Body of pancreas (tissue), 4 donors: ENCODE measurements around the gene NOLC1. TPM values are rescaled to one million over a fixed set of nuclear protein-coding genes. Genes with fewer than 3 reads are reported as not detected.

Experiments
- ATAC-seq: fragments of 150-250 bp; one replicate; pipeline ENCODE4 v1.9.1; 2016
- DNase-seq, 4 donors: peaks; one replicate each; pipeline ENCODE4 v3.0.0-alpha.2; 2019
- H3K27ac ChIP-seq, 4 donors: fragments of 200-600 bp; sonication (generic); 1 replicate in 3 of 4; 2 replicates in 1 of 4; pipeline versions ENCODE4 v1.5.1 to v1.6.1; 2016 to 2019; ENCODE audit warnings: mild to moderate bottlenecking in 1 of 4, mixed read lengths in 1 of 4, moderate library complexity in 1 of 4
- H3K27me3 ChIP-seq, 2 donors: fragments of 200-600 bp; sonication (generic); one replicate each; pipeline ENCODE4 v1.6.0; 2016; ENCODE audit warnings: mild to moderate bottlenecking in 1 of 2
- H3K36me3 ChIP-seq, 2 donors: fragments of 200-600 bp; sonication (generic); replicated peaks in 1 of 2; 2 replicates each; pipeline ENCODE4 v1.5.1; 2016; ENCODE audit warnings: low read depth in 2 of 2; ENCODE audit not compliant: insufficient read depth in 1 of 2
- H3K4me1 ChIP-seq: fragments of 200-600 bp; sonication (generic); one replicate; pipeline ENCODE4 v1.6.0; 2016
- H3K4me3 ChIP-seq, 2 donors: fragments of 200-600 bp; sonication (generic); 1 replicate in 1 of 2; 2 replicates in 1 of 2; pipeline ENCODE4 v1.5.1; 2016 to 2019
- H3K9me3 ChIP-seq, 3 donors: fragments of 200-600 bp; sonication (generic); 1 replicate in 2 of 3; 2 replicates in 1 of 3; pipeline ENCODE4 v1.5.1; 2016
- POLR2A ChIP-seq, 3 donors: fragments of 450-650 bp; IDR thresholded peaks; one replicate each; pipeline ENCODE4 v1.6.1; 2016; ENCODE audit warnings: antibody characterized with exemption in 3 of 3, mild to moderate bottlenecking in 2 of 3
- WGBS, 2 donors: methylation state at CpG; one replicate each; pipeline ENCODE4 v1.1.5; 2017; 5-methylcytosine and 5-hydroxymethylcytosine counted together
- intact Hi-C: fragments of 100-400 bp; cut with DNase I; formaldehyde crosslinking; loops from one replicate; pipeline ENCODE4 v1.15.1; 2023
- total RNA-seq, 2 donors: library from RNA; depleted of rRNA; stranded (reverse); fragments of >200 nt; gene quantifications; one replicate each; pipeline ENCODE4 v1.1.0, GENCODE V29; 2016
- TF ChIP-seq, protein P1 (sequence below), 7 experiments: fragments of 450-650 bp in 4 of 7; fragments of 200-600 bp in 3 of 7; sonication (generic) in 3 of 7; IDR thresholded peaks; one replicate each; pipeline ENCODE4 v1.5.1; 2016 to 2019; ENCODE audit warnings: antibody characterized with exemption in 7 of 7

The NOLC1 gene
- total RNA-seq, 2 donors from 2014 or later: 26.0 to 33.7 TPM

- intact Hi-C loops: no loop called here
- DNase-seq (peak in 3 of 4 donors; percentile 34 to 38 (median 35)), ATAC-seq (no peak)
- H3K27me3 ChIP-seq: no peaks in the 10 kb centered on the region
- TF ChIP-seq, protein P1, sequence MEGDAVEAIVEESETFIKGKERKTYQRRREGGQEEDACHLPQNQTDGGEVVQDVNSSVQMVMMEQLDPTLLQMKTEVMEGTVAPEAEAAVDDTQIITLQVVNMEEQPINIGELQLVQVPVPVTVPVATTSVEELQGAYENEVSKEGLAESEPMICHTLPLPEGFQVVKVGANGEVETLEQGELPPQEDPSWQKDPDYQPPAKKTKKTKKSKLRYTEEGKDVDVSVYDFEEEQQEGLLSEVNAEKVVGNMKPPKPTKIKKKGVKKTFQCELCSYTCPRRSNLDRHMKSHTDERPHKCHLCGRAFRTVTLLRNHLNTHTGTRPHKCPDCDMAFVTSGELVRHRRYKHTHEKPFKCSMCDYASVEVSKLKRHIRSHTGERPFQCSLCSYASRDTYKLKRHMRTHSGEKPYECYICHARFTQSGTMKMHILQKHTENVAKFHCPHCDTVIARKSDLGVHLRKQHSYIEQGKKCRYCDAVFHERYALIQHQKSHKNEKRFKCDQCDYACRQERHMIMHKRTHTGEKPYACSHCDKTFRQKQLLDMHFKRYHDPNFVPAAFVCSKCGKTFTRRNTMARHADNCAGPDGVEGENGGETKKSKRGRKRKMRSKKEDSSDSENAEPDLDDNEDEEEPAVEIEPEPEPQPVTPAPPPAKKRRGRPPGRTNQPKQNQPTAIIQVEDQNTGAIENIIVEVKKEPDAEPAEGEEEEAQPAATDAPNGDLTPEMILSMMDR (IDR thresholded peaks at IDR 0.05): no peak
- no peak for TF ChIP-seq POLR2A (IDR thresholded peaks at IDR 0.05)
- 5 to 7% methylated on average over 2 to 6 of the region's 6 CpGs for WGBS, 2 donors
- peaks cover 61% of the 10 kb centered on the region for H3K4me1 ChIP-seq
- H3K4me3 ChIP-seq: peak overlapping the region in 1 of 2 donors; percentile 67
- no peaks in the 10 kb centered on the region for H3K36me3 ChIP-seq
- no peaks in the 10 kb centered on the region for H3K9me3 ChIP-seq
- peak overlapping the region; percentile 92 to 94 (median 93) for H3K27ac ChIP-seq
These were observed 33.3 kb upstream of the NOLC1 start for GRCh38 chr10:102118867-102119266.

DNA sequence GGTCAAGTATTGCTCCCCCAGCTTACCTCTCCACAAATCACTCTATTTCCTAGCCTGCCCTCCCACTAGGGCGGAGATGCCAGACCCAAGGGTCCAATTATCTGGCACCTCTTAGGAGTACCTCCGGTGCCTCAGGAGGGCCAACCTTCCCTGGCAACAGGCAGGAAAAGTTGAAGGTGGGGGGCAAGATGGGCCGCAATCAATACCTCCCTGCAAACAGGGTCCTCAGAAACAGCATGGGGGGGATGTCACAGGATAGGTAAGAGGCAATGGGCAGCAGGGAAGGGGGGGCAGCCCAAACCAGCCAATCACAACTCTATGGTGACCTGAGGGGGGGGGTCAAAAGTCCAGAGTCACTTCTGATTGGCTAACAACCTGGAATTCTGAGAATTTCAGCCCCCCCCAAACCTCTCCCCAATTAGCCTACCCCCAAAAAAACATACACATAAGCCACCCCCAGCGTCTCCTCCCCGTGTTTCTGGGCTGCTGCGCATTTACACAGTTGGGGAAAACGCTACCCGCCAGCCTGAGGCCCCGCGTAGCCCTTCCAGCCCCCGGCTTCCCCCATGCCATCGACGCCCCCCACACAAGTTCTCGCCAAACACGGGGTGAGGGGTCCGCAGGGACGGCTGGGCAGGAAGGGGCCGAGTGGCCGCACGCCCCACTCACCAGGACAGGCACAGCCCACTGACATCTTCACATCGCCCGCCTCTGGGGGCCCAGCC lies 32.6 kb upstream of the NOLC1 start:
- TF ChIP-seq, protein P1 (IDR thresholded peaks at IDR 0.05): no peak
- no peak for TF ChIP-seq POLR2A (IDR thresholded peaks at IDR 0.05)
- H3K4me1 ChIP-seq: peaks cover 56% of the 10 kb centered on the region
- H3K4me3 ChIP-seq: peak overlapping the region; percentile 62 to 67
- no peaks in the 10 kb centered on the region for H3K36me3 ChIP-seq
- WGBS, 2 donors: 0% methylated on average over 6 to 16 of the region's 22 CpGs
- intact Hi-C loops: no loop called here
- DNase-seq (peak; percentile 62 to 80 (median 71)), ATAC-seq (peak; percentile 37)
- H3K9me3 ChIP-seq: no peaks in the 10 kb centered on the region
- H3K27me3 ChIP-seq: no peaks in the 10 kb centered on the region
- peak overlapping the region; percentile 92 to 94 (median 93) for H3K27ac ChIP-seq

- Histone ChIP-seq H3K36me3 (no peaks in the 10 kb centered on the region), H3K27me3 (no peaks in the 10 kb centered on the region), H3K4me1 (peaks cover 51% of the 10 kb centered on the region), H3K4me3 (peak within 1 kb of the TSS; percentile 67 to 73), H3K27ac (peak within 1 kb of the TSS; percentile 92 to 94 (median 93)), H3K9me3 (no peaks in the 10 kb centered on the region)
- WGBS, 2 donors: 0% methylated on average over 5 to 89 of the region's 104 CpGs
- ATAC-seq: peak; percentile 81
- TF ChIP-seq POLR2A (IDR thresholded peaks at IDR 0.05): peak; percentile 76 to 87 (median 80)
- TF ChIP-seq, protein P1 (IDR thresholded peaks at IDR 0.05): peak in 4 of 7 experiments; percentile 14 to 53 (median 33)
- intact Hi-C loops: no loop called here
- peak; percentile 73 to 84 (median 80) for DNase-seq
These were observed 31.8 kb upstream of the NOLC1 start, which contains the start of gene LDB1 for GRCh38 chr10:102120142-102120990. LDB1 (minus strand) TSS chr10:102120368; CDS start chr10:102120110, 258 bp downstream.

DNA sequence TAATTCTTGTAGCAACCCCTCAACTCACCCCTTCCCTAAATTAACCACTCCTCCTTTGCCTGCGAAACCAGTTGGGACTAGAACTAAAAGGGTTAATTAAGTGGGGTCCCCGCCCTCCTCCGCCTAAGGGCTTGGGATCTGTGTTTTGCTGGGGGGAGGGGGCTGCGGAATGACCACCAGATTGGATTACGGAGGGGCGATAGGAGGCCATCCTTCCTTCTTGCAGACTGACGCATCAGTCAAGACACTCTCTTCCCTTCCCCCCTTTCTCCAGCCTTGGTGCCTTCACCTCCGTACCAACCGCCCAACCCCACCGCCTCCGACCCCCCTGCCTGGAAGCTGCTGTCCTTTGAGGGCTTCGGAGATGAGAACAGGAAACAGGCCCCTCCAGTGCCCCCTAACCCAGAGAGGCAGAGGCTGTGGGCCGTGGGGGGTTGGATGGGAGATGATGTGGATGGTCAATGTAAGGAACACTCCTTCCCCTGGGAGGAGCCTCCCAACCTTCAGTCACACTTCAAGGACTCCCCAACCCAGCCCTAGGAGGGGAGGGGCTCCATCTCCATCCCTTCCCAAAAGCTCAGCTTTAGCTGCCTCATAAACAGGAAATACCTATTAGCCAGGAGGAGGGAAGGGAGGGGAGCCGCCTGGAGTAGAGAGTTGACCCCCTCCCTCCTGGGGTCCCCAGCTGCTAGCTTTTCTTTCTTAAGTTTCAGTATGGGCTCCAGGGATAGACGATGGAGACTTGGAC lies 31.0 kb upstream of the NOLC1 start:
- intact Hi-C loops: no loop called here
- DNase-seq: peak in 1 of 4 donors; percentile 40
- no peaks in the 10 kb centered on the region for H3K36me3 ChIP-seq
- peaks cover 43% of the 10 kb centered on the region for H3K4me1 ChIP-seq
- peak overlapping the region; percentile 63 to 73 for H3K4me3 ChIP-seq
- 13 to 24% methylated on average over 11 to 15 of the region's 15 CpGs for WGBS, 2 donors
- H3K9me3 ChIP-seq: no peaks in the 10 kb centered on the region
- H3K27ac ChIP-seq: peak overlapping the region; percentile 92 to 94 (median 93)
- no peak for ATAC-seq
- no peaks in the 10 kb centered on the region for H3K27me3 ChIP-seq
- TF ChIP-seq, protein P1 (IDR thresholded peaks at IDR 0.05): no peak
- TF ChIP-seq POLR2A (IDR thresholded peaks at IDR 0.05): no peak
